Vagina (tissue), 2 donors: ENCODE measurements around the gene ADI1. TPM values are rescaled to one million over a fixed set of nuclear protein-coding genes. Genes with fewer than 3 reads are reported as not detected.

ENCODE experiments used
- DNase-seq, 2 donors: peaks; one replicate each; pipeline ENCODE4 v3.0.0-alpha.2; 2017; ENCODE audit errors: extremely low spot score in 2 of 2
- H3K27ac ChIP-seq: fragments of 200-600 bp; sonication (generic); one replicate; pipeline ENCODE4 v1.5.1; 2019
- H3K27me3 ChIP-seq: fragments of 200-600 bp; sonication (generic); one replicate; pipeline ENCODE4 v1.5.1; 2019
- H3K36me3 ChIP-seq, 2 donors: fragments of 200-600 bp; sonication (generic); one replicate each; pipeline ENCODE4 v1.5.1; 2017 to 2019
- H3K4me1 ChIP-seq: fragments of 200-600 bp; sonication (generic); one replicate; pipeline ENCODE4 v1.5.1; 2019
- H3K4me3 ChIP-seq, 2 donors: fragments of 200-600 bp; sonication (generic); 1 replicate in 1 of 2; 2 replicates in 1 of 2; pipeline ENCODE4 v1.5.1; 2016 to 2019
- H3K9me3 ChIP-seq: fragments of 200-600 bp; sonication (generic); one replicate; pipeline ENCODE4 v1.5.1; 2019
- CTCF ChIP-seq, 3 experiments: fragments of 450-650 bp in 2 of 3; fragments of 200-600 bp in 1 of 3; sonication (generic) in 1 of 3; IDR thresholded peaks; one replicate each; pipeline ENCODE4 v1.5.1; 2017 to 2019; ENCODE audit warnings: antibody characterized with exemption in 3 of 3, mild to moderate bottlenecking in 2 of 3, moderate library complexity in 2 of 3
- POLR2A ChIP-seq, 2 donors: fragments of 450-650 bp; IDR thresholded peaks; one replicate each; pipeline ENCODE4 v1.6.1; 2017; ENCODE audit warnings: antibody characterized with exemption in 2 of 2, mild to moderate bottlenecking in 2 of 2, moderate library complexity in 2 of 2
- POLR2AphosphoS5 ChIP-seq, 2 donors: sonication (generic); formaldehyde crosslinking; IDR thresholded peaks; one replicate each; pipeline ENCODE4 v1.9.0; 2017; ENCODE audit warnings: antibody characterized with exemption in 2 of 2, mild to moderate bottlenecking in 2 of 2, low read depth in 1 of 2; ENCODE audit not compliant: insufficient read depth in 1 of 2
- intact Hi-C: fragments of 100-400 bp; cut with DNase I; formaldehyde crosslinking; loops from one replicate; pipeline ENCODE4 v1.15.1; 2023
- total RNA-seq: library from RNA; depleted of rRNA; stranded (reverse); fragments of >200 nt; gene quantifications from one replicate; pipeline ENCODE4 v1.2.3, GENCODE V29; 2016

Gene ADI1
- total RNA-seq, 1 donor from 2014 or later: 26.3 TPM

- intact Hi-C loops: no loop called here
- Histone ChIP-seq H3K36me3 (peaks cover 0 to 86% of the 10 kb centered on the region in 2 donors), H3K4me1 (no peaks in the 10 kb centered on the region), H3K27me3 (no peaks in the 10 kb centered on the region), H3K27ac (no peak overlapping the region), H3K4me3 (no peak overlapping the region), H3K9me3 (no peaks in the 10 kb centered on the region)
- no peak for TF ChIP-seq POLR2A (IDR thresholded peaks at IDR 0.05)
- TF ChIP-seq CTCF (IDR thresholded peaks at IDR 0.05): no peak
- DNase-seq: no peak
Observed at GRCh38 chr2:3545788-3546478, 26.6 kb upstream of the ADI1 start.

GRCh38 chr2:3543023-3543683 is 23.8 kb upstream of the ADI1 start:
- no peak for DNase-seq
- H3K36me3 ChIP-seq: peaks cover 0 to 74% of the 10 kb centered on the region in 2 donors
- H3K9me3 ChIP-seq: no peaks in the 10 kb centered on the region

GRCh38 chr2:3542107-3542506 is 22.8 kb upstream of the ADI1 start:
- peaks cover 0 to 67% of the 10 kb centered on the region in 2 donors for H3K36me3 ChIP-seq
- TF ChIP-seq POLR2A (IDR thresholded peaks at IDR 0.05) (no peak), CTCF (IDR thresholded peaks at IDR 0.05) (no peak), POLR2AphosphoS5 (IDR thresholded peaks at IDR 0.05; ENCODE audit: insufficient read depth in 1 of 2, low read depth in 1 of 2) (no peak)
- intact Hi-C loops: no loop called here
- peaks cover 2% of the 10 kb centered on the region for H3K4me1 ChIP-seq
- H3K27ac ChIP-seq: no peak overlapping the region
- H3K4me3 ChIP-seq: no peak overlapping the region
- no peak for DNase-seq
- no peaks in the 10 kb centered on the region for H3K9me3 ChIP-seq
- H3K27me3 ChIP-seq: no peaks in the 10 kb centered on the region

More at GRCh38 chr2:3543023-3543683, 23.8 kb upstream of the ADI1 start:
- H3K4me1 ChIP-seq: no peaks in the 10 kb centered on the region
- H3K4me3 ChIP-seq: no peak overlapping the region
- TF ChIP-seq CTCF (IDR thresholded peaks at IDR 0.05) (no peak), POLR2AphosphoS5 (IDR thresholded peaks at IDR 0.05; ENCODE audit: insufficient read depth in 1 of 2, low read depth in 1 of 2) (no peak), POLR2A (IDR thresholded peaks at IDR 0.05) (no peak)
- intact Hi-C loops: no loop called here
- no peak overlapping the region for H3K27ac ChIP-seq
- H3K27me3 ChIP-seq: no peaks in the 10 kb centered on the region

GRCh38 chr2:3539836-3540235 is 20.5 kb upstream of the ADI1 start:
- no peaks in the 10 kb centered on the region for H3K27me3 ChIP-seq
- TF ChIP-seq POLR2A (IDR thresholded peaks at IDR 0.05) (no peak), CTCF (IDR thresholded peaks at IDR 0.05) (no peak), POLR2AphosphoS5 (IDR thresholded peaks at IDR 0.05; ENCODE audit: insufficient read depth in 1 of 2, low read depth in 1 of 2) (no peak)
- H3K9me3 ChIP-seq: no peaks in the 10 kb centered on the region
- H3K36me3 ChIP-seq: peaks cover 0 to 44% of the 10 kb centered on the region in 2 donors
- no peak for DNase-seq
- no peak overlapping the region for H3K4me3 ChIP-seq
- peaks cover 24% of the 10 kb centered on the region for H3K4me1 ChIP-seq
- intact Hi-C loops: no loop called here
- H3K27ac ChIP-seq: no peak overlapping the region
